NCI-H2196 treated with DMSO at 0.1 percent for 48 hours (cell line): ENCODE data around the gene NPDC1.

Experiments
- DNase-seq: peaks from one replicate; lab custom pipeline; 2025; ENCODE audit not compliant: unreplicated experiment; lab: John Stamatoyannopoulos, UW

NPDC1 gene

DNA sequence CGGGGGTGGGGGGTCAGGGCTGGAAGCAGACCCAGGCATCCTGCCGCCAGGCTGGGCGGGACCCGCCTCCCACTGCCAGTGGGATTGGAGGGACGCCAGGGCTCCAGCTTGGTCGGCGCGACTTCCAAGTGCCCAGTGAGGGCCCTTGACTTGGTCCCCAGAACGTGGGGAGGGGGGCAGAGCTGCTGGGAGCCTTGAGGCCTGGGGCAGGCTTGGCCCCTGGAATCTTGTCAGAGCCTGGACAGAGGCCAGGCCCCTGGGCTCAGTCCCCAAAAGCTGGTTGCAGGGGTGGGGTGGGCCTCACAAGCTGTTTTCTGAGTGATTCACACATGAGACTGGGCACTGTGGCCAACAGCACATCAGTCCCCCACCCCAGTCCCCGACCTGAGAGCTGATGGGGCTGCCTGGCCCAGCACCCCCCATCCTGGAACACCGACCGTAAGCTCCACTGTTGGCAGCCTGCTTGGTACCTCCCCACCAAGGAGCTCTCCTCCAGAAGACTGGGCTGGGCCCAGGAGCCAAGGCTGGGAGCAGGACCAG, 50.1 kb downstream of the NPDC1 start:
- no peak for DNase-seq

GRCh38 chr9:136995362-136995761, 50.6 kb downstream of the NPDC1 start:
- DNase-seq = no peak

DNA sequence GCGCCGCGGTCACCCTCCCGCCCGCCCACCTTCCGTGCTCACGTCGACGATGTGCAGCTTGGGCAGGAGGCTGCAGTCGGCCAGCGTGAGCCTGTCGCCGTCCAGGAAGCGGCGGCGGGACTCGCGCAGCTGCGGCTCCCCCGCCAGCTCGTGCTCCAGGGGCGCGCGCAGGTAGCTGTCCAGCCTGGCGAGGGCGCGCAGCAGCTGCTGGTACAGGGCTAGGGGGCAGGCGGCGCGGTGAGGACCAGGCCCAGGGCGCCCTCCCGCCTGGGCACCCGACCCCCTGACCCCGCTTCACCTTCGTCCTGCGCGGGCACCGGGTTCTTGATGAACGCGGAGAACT, 51.1 kb downstream of the NPDC1 start:
- DNase-seq = no peak

DNA sequence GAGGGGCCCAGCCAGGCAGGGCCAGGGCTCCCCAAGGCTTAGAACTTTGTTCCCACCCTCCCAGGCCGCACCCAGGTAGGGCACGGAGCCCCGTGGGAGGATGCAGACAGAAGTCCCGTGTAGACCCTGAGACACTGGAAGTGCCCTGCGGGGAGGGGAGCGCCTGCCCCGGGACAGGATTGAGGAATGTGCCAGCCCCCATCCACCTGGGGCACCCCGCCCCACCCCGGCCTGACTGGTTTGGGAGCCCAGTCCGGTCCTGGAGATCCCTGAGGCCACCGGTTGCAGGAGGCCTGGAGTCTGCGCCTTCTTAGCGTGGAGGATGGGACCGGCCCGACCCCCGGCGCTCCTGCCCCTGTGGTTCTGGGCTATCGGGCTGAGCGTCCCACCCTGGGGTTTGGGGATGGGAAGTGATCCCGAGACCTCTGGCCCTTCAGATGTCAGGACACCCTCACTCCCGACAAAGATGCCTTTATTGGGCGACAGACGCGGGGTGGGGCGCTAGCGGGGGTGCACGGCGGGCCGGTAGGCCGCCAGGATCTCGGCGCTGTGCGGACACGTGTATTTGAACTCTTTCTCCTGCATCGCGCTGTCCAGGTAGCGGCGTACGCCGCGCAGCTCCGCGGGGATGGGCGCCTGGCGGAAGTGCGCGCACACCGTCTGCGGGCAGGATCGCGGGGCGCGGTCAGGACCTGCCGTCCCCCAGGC, 51.6 kb downstream of the NPDC1 start:
- no peak for DNase-seq

- DNase-seq = no peak
These were observed 53.1 kb downstream of the NPDC1 start for GRCh38 chr9:136992819-136993369.

- peak; percentile 73 for DNase-seq
These were observed 53.8 kb downstream of the NPDC1 start, which contains the start of gene PAXX for GRCh38 chr9:136991993-136992818. PAXX (plus strand) TSS chr9:136992422; CDS start chr9:136992444, 22 bp downstream.

- DNase-seq = no peak
These were observed 55.6 kb downstream of the NPDC1 start for GRCh38 chr9:136990242-136990911.
